COLO668 (cell line): Measurements from ENCODE around the gene SPATA22.
"Not testable (repeated sequence)": the region's sequence is repeated elsewhere in the genome, so short reads cannot be mapped to it uniquely, and the experiment has no call there.

Source experiments
- DNase-seq: peaks from one replicate; lab custom pipeline; 2025; ENCODE audit not compliant: unreplicated experiment; lab: John Stamatoyannopoulos, UW

Gene SPATA22

DNA sequence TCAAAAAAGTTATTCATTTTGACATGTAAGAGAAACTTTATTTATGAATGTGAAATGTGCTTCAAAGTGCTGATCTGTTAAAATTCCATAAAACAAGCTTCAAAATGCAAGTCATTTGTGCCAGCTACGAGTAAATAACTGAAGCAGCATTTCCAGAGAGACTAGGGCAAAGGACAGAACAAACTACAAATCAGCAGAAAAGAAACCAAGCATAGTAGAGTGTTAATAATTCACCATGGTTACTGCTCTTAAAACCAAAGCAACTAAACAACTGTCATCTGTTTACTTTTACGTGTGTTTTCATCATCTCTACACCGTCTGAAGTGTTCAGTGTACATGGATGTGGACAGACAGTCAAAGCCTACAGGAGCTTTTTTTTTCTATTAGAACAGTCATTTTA, 2.6 kb upstream of the SPATA22 start:
- DNase-seq = no peak

DNA sequence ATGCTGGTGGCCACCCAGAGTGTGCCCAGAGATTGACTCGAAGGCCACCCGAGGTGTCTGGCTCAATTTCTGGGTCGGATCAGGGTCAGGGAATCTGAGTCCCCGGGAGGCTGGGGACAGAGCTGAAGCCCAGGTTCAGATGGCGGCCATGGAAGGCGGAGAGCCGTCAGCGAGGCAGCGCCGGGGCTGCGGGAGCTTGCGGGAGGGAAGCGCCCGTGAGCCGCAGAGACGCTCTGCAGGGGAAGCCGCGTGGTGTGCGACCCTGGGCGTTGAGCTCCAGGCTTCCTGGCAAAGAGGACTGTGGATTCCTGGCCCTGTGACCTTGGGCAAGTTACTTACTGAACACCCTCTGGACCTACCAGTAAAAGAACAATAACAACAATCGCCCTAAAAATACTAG, 518 bp upstream of the SPATA22 start:
- no peak for DNase-seq

DNA sequence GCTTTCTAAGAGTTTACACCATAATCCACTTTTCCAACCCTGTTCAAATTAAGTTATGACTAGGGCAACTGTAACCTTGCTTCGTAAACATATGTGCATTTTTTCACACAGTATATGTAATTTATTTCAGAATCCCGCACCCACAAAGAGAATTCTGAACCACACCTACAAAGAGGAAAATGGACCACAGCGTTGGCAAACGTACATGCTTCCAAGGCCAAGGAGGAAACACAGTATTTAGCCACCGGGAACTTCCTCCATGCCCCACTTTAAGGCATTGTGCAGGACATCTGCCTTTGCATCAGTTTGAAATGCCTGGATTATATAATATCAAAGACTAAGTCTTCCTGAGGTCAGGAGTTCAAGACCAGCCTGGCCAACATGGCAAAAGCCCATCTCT, 2.1 kb downstream of the SPATA22 start:
- DNase-seq = no peak

DNA sequence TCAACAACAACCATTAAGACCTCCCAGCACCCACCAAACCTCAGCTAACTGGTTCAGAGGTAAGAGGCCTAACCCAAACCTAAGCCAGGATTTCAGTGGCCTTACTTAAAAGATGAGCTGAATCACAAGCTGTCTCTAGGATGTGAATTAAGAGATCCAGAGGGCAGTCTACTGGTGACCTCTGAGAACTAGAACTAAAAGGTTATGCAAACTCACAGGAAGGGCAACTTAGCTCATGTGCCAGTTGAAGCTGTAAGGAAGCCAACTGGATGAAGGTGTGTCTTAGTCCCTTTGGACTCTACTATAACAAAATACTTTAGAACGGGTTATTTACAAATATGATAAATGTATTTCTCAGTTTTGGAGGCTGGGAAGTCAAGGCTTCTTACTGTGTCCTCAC, 5.3 kb downstream of the SPATA22 start:
- not testable (repeated sequence) for DNase-seq

DNA sequence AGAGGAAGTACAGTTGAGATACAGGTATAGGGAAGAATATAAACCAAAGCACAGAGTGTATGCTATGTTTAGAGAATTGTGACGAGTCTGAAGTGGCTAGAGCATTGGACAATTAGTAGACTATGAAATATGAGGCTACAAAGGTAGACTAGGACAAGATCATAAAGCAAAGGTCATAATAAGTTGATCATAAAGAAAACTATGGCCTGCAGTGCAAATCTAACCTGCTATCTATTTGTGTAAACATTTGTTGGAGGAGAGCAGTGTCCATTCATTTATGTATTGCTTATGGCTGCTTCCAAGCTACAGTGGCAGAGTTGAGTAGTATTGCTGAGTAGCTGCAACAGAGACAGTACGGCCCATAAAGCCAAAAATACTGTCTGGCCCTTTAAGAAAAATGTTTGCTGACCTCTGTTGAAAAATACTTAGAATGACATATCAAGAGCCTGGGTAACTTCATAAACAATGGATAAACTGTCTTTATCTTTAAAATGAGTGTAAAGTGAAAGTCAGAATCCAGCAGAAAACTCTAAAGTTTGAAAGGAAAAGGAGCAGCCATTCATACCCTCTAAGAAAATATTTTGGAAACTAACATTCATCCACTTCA, 23.5 kb downstream of the SPATA22 start:
- DNase-seq = no peak

DNA sequence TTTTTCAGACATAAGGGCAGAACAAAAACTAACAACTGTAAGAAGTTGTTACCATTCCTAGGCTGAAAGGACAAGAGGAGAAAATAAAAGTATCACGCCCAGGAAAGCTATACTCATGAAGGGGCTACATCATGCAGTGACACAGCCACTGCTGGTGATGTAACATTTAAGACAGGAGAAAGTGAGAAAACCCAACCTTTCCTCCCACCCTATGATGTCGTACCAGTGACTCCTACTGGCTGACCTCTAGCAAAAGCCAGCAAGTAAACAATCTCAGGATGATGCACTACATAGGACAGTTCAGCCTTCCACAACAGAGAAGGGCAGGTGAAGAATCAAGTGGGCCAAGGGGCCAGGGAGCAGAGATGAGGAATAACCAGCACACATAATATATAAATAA, 24.0 kb downstream of the SPATA22 start:
- DNase-seq = no peak

DNA sequence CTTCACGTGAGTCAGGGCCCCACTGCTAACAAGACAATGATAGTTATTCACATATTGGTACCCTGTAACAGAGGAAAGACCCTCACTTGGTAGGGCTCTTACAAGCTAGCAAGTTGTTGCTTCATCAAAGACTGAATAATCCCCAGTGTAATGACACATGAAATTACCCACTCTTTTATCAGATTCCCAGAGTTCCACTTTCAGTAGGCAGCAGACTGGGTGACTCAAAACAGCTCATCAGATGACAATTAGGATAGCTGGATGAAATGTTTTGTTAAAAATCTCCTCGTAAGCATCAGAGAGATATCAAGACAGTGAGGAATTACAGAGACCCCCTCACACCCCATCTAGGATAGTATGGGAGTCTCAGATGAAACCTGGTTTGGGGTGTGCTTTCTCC, 31.2 kb downstream of the SPATA22 start:
- DNase-seq = no peak

DNA sequence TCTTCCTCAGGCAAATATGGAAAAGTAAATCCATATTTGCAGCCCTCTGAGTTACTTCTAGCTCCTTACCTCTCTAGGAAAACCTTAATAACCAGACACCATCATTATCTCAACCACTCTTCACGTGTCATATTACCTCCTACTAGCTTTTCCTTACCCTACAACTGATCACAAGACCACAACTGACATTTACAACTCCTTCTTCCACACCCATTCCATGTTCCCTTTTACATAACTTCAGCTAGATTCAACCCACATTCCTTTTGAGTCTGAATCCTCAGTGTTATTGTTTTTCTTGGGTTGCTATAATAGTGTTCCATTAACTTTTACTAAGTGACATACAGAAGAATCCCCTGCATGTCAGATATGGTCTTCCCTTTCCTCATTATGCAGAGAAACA, 33.3 kb downstream of the SPATA22 start:
- no peak for DNase-seq

DNA sequence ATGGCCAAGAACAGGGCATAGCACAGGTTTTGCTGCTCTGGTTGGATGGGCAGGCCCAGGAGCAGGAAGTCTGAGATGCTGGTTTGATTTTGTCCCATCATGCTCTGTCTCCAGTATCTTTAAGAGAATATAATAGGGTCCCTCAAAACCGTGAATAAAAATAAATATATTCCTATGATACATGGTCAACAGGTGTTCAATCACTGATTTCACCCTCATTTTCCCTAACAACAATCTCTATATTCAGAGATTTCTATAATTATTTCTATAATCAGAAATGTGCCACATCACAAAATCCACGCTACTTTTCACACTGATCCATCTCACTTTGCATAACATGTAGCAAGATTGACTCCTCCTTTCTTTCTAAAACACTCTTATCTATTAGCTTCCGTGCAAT, 37.9 kb downstream of the SPATA22 start, which contains the start of gene OR1E2:
Gene OR1E2, minus strand, starts transcription at position 101 of the 400 bp plus-strand sequence. Its CDS starts 0 bp downstream, at position 101.
- no peak for DNase-seq

DNA sequence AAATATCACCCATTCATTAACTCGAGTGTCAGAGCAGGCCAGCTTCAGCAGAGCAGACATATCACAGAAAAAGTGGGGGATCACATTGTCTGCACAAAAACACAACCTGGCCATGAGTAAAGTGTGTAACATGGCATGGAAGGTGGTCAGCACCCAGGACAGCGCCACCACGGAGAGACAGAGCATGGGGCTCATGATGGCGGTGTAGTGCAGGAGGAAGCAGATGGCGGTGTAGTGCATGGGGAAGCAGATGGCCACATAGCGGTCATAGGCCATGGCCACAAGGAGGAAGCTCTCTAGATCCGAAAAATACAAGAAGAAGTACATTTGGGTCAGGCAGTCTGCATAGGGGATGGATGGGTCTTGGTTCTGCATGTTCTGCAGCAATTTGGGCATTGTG, 38.4 kb downstream of the SPATA22 start:
- DNase-seq = not testable (repeated sequence)

DNA sequence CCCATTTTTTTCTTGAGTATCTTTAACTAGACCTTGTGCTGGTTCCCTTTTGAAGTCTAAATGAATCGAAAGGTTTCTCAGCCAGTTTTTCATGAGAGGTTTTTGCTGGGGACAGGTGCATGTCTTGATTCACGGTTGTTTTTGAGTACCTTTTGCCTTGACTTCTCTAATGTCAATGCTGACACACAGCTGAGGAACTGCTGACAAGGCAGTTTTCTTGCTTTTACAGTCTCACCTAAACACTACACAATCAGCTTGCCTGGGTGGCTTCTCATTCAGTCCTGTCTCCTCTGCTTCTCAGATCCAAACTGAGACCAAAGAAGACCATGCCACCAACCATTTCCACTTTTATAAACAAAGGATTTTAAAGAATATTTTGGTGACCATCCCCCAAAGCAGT, 53.4 kb downstream of the SPATA22 start:
- DNase-seq = no peak

DNA sequence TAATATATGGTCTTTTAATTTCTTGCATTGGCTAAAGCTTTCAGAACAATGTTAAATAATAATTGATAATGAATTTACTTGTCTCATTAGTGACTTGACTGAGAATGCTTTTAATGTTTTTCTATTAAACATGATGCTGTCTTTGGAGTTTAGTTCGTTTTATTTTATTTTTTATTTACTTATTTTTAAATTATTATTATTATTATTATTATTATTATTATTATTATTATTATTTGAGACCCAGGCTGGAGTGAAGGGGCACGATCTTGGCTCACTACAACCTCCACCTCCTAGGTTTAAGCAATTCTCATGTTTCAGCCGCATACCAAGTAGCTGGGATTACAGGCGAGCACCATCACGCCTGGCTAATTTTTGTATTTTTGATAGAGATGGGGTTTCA, 56.0 kb downstream of the SPATA22 start:
- DNase-seq = no peak

DNA sequence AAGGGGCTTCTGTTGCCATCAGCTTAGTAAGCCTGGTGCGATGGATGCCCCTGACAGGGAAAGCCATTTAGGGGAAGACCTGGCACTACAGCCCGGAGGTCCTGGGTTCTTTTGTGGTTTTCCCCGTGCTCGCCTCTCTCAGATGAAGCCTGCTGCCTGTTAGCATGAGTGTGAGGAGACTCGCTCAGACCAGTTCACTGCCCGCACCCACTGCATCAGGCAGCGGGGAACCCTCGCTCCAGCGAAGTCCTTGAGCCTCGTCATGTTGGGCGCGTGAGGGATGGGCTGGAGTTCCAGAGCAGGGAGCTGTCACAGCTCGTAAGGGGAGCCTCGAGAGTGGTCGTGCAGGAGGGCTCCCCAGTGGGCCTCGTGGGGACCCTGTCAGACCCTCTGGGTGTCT, 59.4 kb downstream of the SPATA22 start:
- DNase-seq = not testable (repeated sequence)

DNA sequence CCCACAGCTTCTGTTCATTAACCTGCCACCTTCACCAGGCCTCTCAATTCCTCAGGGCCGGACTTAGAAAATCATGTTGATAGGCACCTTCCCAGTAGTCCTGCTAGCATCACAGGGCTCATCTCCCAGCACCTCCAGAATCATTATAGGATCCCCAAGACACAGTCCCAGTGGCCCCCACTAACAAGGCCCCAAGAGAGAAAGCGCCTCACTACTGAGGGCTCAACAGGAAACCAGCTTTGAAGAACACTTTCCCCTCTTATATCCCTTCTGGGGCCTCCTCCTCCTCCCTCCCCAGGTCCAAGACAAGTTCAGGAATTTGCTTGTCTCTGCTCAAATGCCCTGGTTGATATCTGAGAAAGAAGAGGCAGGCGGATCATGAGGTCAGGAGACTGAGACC, 60.5 kb downstream of the SPATA22 start, which contains the start of gene OR3A3:
Gene OR3A3, plus strand, starts transcription at position 301 of the 400 bp plus-strand sequence.
- DNase-seq = no peak

DNA sequence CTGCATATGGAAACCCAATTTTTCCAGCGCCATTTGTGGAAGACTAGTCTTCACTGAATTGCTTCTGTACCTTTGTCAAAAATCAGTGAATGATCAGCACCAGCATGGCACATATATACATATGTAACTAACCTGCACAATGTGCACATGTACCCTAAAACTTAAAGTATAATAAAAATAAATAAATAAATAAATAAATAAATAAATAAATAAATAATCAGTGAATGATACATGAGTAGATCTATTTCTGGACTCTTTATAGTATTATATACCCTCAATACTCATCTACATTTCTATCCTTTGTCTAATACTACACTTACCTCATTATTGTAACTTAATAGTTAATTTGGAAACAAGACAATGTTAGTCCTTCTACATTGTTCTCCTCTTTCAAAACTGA, 67.8 kb downstream of the SPATA22 start:
- not testable (repeated sequence) for DNase-seq

DNA sequence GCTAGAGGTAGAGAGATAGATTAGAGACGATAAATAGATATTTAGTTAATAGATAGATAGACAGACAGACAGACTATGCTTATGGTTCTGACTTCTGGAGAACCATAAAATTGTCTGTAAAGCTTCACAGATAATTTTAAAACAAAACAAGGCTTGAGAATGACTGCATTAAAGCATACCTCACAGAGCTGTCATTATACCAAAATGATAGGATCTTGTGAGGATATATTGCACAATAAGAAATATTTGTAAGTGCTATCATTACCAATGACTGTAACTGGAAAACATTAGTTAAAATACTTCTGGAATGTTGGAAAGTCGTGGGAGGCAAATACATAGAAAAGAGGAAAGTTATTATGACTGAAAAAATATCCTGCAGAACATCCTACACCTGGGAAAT, 69.8 kb downstream of the SPATA22 start:
- no peak for DNase-seq

DNA sequence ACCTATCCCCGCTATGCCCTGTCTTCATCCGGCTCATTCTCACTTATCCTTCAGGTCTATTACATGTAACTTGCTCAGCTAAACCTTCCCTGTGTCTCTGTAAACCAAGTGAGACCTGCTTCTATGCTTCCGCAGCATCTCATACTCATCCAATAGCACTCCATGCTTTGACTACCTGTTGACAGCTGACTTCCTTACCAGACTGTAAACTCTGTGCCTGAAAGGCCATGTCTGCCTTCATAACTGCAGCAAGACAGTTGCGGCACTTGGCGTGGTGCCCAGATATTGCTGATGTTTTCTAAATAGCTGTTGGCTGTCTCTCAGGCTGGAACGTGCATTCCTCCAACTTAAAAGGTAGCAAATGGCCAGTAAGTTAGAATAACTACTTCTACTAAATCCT, 71.6 kb downstream of the SPATA22 start:
- no peak for DNase-seq

DNA sequence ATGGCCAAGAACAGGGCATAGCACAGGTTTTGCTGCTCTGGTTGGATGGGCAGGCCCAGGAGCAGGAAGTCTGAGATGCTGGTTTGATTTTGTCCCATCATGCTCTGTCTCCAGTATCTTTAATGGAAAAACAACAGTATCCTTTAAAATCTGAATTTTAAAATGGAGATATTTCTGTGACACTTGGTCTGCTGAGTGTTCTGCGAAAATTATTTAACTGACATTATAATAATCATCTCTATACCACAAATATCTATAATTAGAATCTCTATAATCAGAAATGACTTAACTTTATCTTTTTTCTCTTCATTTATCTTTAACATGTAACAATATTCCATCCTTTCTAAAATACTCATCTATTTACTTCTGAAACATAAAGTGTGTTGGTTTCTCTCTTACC, 73.3 kb downstream of the SPATA22 start, which contains the start of gene OR1E1:
Gene OR1E1, minus strand, starts transcription at position 101 of the 400 bp plus-strand sequence. Its CDS starts 0 bp downstream, at position 101.
- no peak for DNase-seq

DNA sequence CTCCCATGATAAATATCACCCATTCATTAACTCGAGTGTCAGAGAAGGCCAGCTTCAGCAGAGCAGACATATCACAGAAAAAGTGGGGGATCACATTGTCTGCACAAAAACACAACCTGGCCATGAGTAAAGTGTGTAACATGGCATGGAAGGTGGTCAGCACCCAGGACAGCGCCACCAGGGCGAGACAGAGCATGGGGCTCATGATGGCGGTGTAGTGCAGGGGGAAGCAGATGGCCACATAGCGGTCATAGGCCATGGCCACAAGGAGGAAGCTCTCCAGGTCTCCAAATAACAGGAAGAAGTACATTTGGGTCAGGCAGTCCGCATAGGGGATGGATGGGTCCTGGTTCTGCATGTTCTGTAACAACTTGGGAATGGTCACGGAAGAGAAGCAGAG, 73.8 kb downstream of the SPATA22 start:
- DNase-seq = not testable (repeated sequence)
